DOHH2 (cell line): ENCODE results near the gene RHOG.
A peak's percentile ranks its signal among the peaks of the same experiment; 100 is the strongest.

ENCODE experiments used
- H3F3A ChIP-seq: fragments of 200-600 bp; sonication (generic), shearing (Covaris generic); 2 replicates; pipeline ENCODE4 v1.6.0; 2016; ENCODE audit warnings: antibody characterized with exemption, mild to moderate bottlenecking; ENCODE audit not compliant: control insufficient read depth, insufficient read depth
- H3K27ac ChIP-seq: fragments of 200-600 bp; sonication (generic); 2 replicates; pipeline ENCODE4 v1.5.1; 2014; ENCODE audit warnings: low read depth, mild to moderate bottlenecking, low read length, moderate library complexity
- H3K27me3 ChIP-seq: fragments of 200-600 bp; sonication (generic); 2 replicates; pipeline ENCODE4 v1.6.1; 2014; ENCODE audit warnings: mild to moderate bottlenecking, low read length, mixed read lengths; ENCODE audit not compliant: control insufficient read depth
- H3K36me3 ChIP-seq: fragments of 200-600 bp; sonication (generic); 2 replicates; pipeline ENCODE4 v1.6.1; 2014; ENCODE audit warnings: mild to moderate bottlenecking, low read length, moderate library complexity, mixed read lengths; ENCODE audit not compliant: control insufficient read depth
- H3K4me1 ChIP-seq: fragments of 200-600 bp; sonication (generic); 2 replicates; pipeline ENCODE4 v1.6.1; 2014; ENCODE audit warnings: mild to moderate bottlenecking, low read length, mixed read lengths; ENCODE audit not compliant: control insufficient read depth
- H3K4me2 ChIP-seq: fragments of 200-600 bp; sonication (generic); 2 replicates; pipeline ENCODE4 v1.6.0; 2014; ENCODE audit warnings: mild to moderate bottlenecking, low read length, moderate library complexity
- H3K4me3 ChIP-seq: fragments of 200-600 bp; sonication (generic); 2 replicates; pipeline ENCODE4 v1.5.1; 2014; ENCODE audit warnings: mild to moderate bottlenecking, low read length, mixed read lengths
- H3K79me2 ChIP-seq: fragments of 200-600 bp; sonication (generic); 2 replicates; pipeline ENCODE4 v1.6.1; 2014; ENCODE audit warnings: mild to moderate bottlenecking, low read length, mixed read lengths; ENCODE audit not compliant: control insufficient read depth
- H3K9me2 ChIP-seq: fragments of 200-600 bp; sonication (generic); replicated peaks from 2 replicates; pipeline ENCODE4 v1.6.1; 2014; ENCODE audit warnings: mild to moderate bottlenecking, low read length, mixed read lengths; ENCODE audit not compliant: control insufficient read depth
- H3K9me3 ChIP-seq: fragments of 200-600 bp; sonication (generic); 2 replicates; pipeline ENCODE4 v1.6.1; 2014; ENCODE audit warnings: antibody characterized with exemption, low read length, mixed read lengths; ENCODE audit not compliant: control insufficient read depth, insufficient read depth
- H4K20me1 ChIP-seq: fragments of 200-600 bp; sonication (generic); 2 replicates; pipeline ENCODE4 v1.6.0; 2014; ENCODE audit warnings: low read depth, mild to moderate bottlenecking, antibody characterized with exemption, low read length, moderate library complexity; ENCODE audit not compliant: control insufficient read depth, insufficient read depth
- EZH2phosphoT487 ChIP-seq: fragments of 200-600 bp; sonication (generic); IDR thresholded peaks from 2 replicates; pipeline ENCODE4 v1.6.1; 2017; ENCODE audit warnings: borderline replicate concordance, mild to moderate bottlenecking, antibody characterized with exemption, low read length, moderate library complexity, mixed read lengths
- TF ChIP-seq, protein P1 (sequence below): fragments of 200-600 bp; sonication (generic); IDR thresholded peaks from one replicate; pipeline ENCODE4 v1.5.1; 2014; ENCODE audit warnings: antibody characterized with exemption, mild to moderate bottlenecking, low read depth, low read length; ENCODE audit not compliant: poor library complexity, severe bottlenecking

The RHOG gene

GRCh38 chr11:3799143-3799542 is 41.6 kb downstream of the RHOG start:
- Histone ChIP-seq H3K9me3 (no peaks in the 10 kb centered on the region), H3K27ac (no peak overlapping the region), H3K27me3 (no peaks in the 10 kb centered on the region), H3K4me3 (peak overlapping the region; percentile 83), H4K20me1 (peaks cover 24% of the 10 kb centered on the region), H3K9me2 (no peaks in the 10 kb centered on the region), H3F3A (peaks cover 5% of the 10 kb centered on the region; the same call in 1 of the 2 replicates), H3K36me3 (peaks cover 31% of the 10 kb centered on the region), H3K79me2 (peaks cover 51% of the 10 kb centered on the region), H3K4me1 (peaks cover 28% of the 10 kb centered on the region), H3K4me2 (peak overlapping the region; percentile 89)
- TF ChIP-seq EZH2phosphoT487 = no peak
- TF ChIP-seq, protein P1, sequence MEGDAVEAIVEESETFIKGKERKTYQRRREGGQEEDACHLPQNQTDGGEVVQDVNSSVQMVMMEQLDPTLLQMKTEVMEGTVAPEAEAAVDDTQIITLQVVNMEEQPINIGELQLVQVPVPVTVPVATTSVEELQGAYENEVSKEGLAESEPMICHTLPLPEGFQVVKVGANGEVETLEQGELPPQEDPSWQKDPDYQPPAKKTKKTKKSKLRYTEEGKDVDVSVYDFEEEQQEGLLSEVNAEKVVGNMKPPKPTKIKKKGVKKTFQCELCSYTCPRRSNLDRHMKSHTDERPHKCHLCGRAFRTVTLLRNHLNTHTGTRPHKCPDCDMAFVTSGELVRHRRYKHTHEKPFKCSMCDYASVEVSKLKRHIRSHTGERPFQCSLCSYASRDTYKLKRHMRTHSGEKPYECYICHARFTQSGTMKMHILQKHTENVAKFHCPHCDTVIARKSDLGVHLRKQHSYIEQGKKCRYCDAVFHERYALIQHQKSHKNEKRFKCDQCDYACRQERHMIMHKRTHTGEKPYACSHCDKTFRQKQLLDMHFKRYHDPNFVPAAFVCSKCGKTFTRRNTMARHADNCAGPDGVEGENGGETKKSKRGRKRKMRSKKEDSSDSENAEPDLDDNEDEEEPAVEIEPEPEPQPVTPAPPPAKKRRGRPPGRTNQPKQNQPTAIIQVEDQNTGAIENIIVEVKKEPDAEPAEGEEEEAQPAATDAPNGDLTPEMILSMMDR = no peak

GRCh38 chr11:3797329-3798090 is 43.2 kb downstream of the RHOG start, which contains the start of gene NUP98:
Gene NUP98, minus strand, starts transcription at chr11:3797554. Its CDS starts 15,437 bp downstream, at chr11:3782117.
- peak within 1 kb of the TSS; percentile 91 for H3K4me2 ChIP-seq
- peaks cover 68% of the 10 kb centered on the region for H3K79me2 ChIP-seq
- H3K27me3 ChIP-seq = no peaks in the 10 kb centered on the region
- peaks cover 47% of the 10 kb centered on the region for H3K36me3 ChIP-seq
- no peaks in the 10 kb centered on the region for H3K9me2 ChIP-seq
- H4K20me1 ChIP-seq = peaks cover 24% of the 10 kb centered on the region
- peaks cover 28% of the 10 kb centered on the region for H3K4me1 ChIP-seq
- peak within 1 kb of the TSS; percentile 59 for H3K27ac ChIP-seq
- peaks cover 5% of the 10 kb centered on the region; the same call in 1 of the 2 replicates for H3F3A ChIP-seq
- no peak for TF ChIP-seq EZH2phosphoT487
- TF ChIP-seq, protein P1 = peak; percentile 26
- H3K4me3 ChIP-seq = peak within 1 kb of the TSS; percentile 93
- H3K9me3 ChIP-seq = no peaks in the 10 kb centered on the region

GRCh38 chr11:3796801-3797328 is 43.9 kb downstream of the RHOG start:
- H3K27ac ChIP-seq = peak overlapping the region; percentile 58
- H3K27me3 ChIP-seq = no peaks in the 10 kb centered on the region
- peaks cover 24% of the 10 kb centered on the region for H4K20me1 ChIP-seq

More at GRCh38 chr11:3796801-3797328, 43.9 kb downstream of the RHOG start:
- H3K9me3 ChIP-seq = no peaks in the 10 kb centered on the region
- peak overlapping the region; percentile 93 for H3K4me3 ChIP-seq
- no peaks in the 10 kb centered on the region for H3K9me2 ChIP-seq
- H3K36me3 ChIP-seq = peaks cover 53% of the 10 kb centered on the region
- peaks cover 28% of the 10 kb centered on the region for H3K4me1 ChIP-seq
- H3F3A ChIP-seq = no peaks in the 10 kb centered on the region
- peak overlapping the region; percentile 91 for H3K4me2 ChIP-seq
- TF ChIP-seq EZH2phosphoT487 = no peak
- TF ChIP-seq, protein P1 = no peak
- H3K79me2 ChIP-seq = peaks cover 74% of the 10 kb centered on the region
